ENCODE results near the gene ADPRHL1.
A peak's percentile ranks its signal among the peaks of the same experiment; 100 is the strongest.
"Not testable (repeated sequence)": the region's sequence is repeated elsewhere in the genome, so short reads cannot be mapped to it uniquely, and the experiment has no call there.

Gene ADPRHL1

DNA sequence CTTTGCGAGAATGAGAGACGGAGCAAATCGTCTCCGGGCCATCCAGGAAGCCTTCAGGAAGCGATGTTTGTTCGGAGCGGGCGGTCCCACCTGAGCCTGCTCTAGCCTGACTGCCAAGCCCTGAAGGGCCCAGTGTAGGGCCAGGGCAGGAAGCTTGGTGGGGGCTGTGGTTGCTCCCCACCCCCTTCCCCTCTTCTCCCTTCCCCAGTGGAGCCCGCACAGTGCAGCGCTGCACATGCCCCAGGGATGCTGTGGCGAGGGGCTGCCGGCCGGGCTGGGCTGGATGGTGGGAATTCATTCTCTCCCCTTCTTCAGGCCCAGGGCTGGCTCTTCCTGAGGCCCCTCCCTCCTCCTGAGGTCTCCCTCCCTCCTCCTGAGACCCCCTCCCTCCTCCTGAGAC, 82.2 kb downstream of the ADPRHL1 start:
- H3K4me1 ChIP-seq (ENCODE audit: insufficient read depth, insufficient read length), result peaks cover 10% of the 10 kb centered on the region
- no peaks in the 10 kb centered on the region for H3K9me3 ChIP-seq (ENCODE audit: insufficient read depth, low read length)
- H3K27me3 ChIP-seq (ENCODE audit: insufficient read depth, insufficient read length), result no peaks in the 10 kb centered on the region
- no peak for TF ChIP-seq ZNF274 (IDR thresholded peaks at IDR 0.05; ENCODE audit: low read depth, low read length)
- TF ChIP-seq SUZ12 (IDR thresholded peaks at IDR 0.05; ENCODE audit: extremely low read depth, insufficient read depth, insufficient read length), result no peak
- no peak for TF ChIP-seq YY1 (IDR thresholded peaks at IDR 0.05; ENCODE audit: insufficient read depth, insufficient read length)
- H3K4me3 ChIP-seq (ENCODE audit: insufficient read length, low read depth), result no peak overlapping the region
- H3K9ac ChIP-seq (ENCODE audit: insufficient read length, low read depth), result no peak overlapping the region
- no peak for DNase-seq (ENCODE audit: low read depth, low spot score)
- no peaks in the 10 kb centered on the region for H3K36me3 ChIP-seq (ENCODE audit: insufficient read depth, insufficient read length, low read length)

DNA sequence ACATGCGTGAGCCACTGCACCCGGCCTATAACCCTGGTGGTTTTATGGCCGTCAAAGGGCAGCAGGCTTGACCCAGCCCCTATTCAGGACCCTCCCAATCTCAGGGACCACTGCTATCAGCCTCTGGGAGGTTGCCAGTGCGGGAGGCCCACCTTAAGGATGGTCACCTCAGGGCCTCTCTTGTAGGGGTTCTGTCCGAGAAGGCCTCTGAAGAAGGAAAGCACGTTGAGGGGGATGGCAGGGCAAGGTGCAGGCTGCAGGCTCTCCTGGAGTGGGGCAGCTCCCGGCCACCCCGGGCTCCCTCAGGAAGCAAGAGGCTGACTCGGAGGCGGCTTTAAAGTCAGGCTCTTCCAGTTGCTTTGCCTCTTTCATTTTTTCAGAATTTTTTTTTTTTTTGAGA, 83.4 kb downstream of the ADPRHL1 start:
- peaks cover 19% of the 10 kb centered on the region for H3K4me1 ChIP-seq (ENCODE audit: insufficient read depth, insufficient read length)

DNA sequence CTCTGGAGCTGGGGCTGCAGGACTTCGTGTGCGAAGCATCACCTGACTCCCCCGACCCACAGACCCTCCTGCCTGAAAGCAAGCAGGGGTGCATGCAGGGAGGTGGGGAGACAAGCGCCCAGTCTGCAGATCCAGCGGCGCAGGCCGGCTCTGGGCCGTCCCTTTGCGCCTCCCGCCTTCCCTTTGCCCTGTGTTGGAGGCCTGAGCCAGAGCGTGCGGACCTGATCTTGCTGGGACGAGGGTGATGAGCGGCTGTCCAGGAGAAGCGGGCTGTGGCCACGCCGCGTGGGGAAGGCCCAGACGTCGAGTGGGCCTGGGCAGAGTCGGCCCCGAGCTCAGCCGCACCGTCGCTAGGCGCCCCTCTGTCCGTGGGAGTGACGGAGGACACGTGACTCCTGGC, 84.1 kb downstream of the ADPRHL1 start:
- Histone ChIP-seq H3K9me3 (ENCODE audit: insufficient read depth, low read length) (no peaks in the 10 kb centered on the region), H3K4me3 (ENCODE audit: insufficient read length, low read depth) (no peak overlapping the region), H3K9ac (ENCODE audit: insufficient read length, low read depth) (no peak overlapping the region), H3K4me1 (ENCODE audit: insufficient read depth, insufficient read length) (peaks cover 19% of the 10 kb centered on the region), H3K36me3 (ENCODE audit: insufficient read depth, insufficient read length, low read length) (no peaks in the 10 kb centered on the region), H3K27me3 (ENCODE audit: insufficient read depth, insufficient read length) (no peaks in the 10 kb centered on the region)
- TF ChIP-seq SUZ12 (IDR thresholded peaks at IDR 0.05; ENCODE audit: extremely low read depth, insufficient read depth, insufficient read length) (no peak), YY1 (IDR thresholded peaks at IDR 0.05; ENCODE audit: insufficient read depth, insufficient read length) (no peak), ZNF274 (IDR thresholded peaks at IDR 0.05; ENCODE audit: low read depth, low read length) (no peak)
- no peak for DNase-seq (ENCODE audit: low read depth, low spot score)

More for the DNA sequence above, 83.4 kb downstream of the ADPRHL1 start:
- DNase-seq (ENCODE audit: low read depth, low spot score), result no peak
- Histone ChIP-seq H3K4me3 (ENCODE audit: insufficient read length, low read depth) (no peak overlapping the region), H3K36me3 (ENCODE audit: insufficient read depth, insufficient read length, low read length) (no peaks in the 10 kb centered on the region), H3K9me3 (ENCODE audit: insufficient read depth, low read length) (no peaks in the 10 kb centered on the region), H3K27me3 (ENCODE audit: insufficient read depth, insufficient read length) (no peaks in the 10 kb centered on the region), H3K9ac (ENCODE audit: insufficient read length, low read depth) (no peak overlapping the region)
- no peak for TF ChIP-seq SUZ12 (IDR thresholded peaks at IDR 0.05; ENCODE audit: extremely low read depth, insufficient read depth, insufficient read length)
- TF ChIP-seq YY1 (IDR thresholded peaks at IDR 0.05; ENCODE audit: insufficient read depth, insufficient read length), result no peak
- TF ChIP-seq ZNF274 (IDR thresholded peaks at IDR 0.05; ENCODE audit: low read depth, low read length), result no peak

DNA sequence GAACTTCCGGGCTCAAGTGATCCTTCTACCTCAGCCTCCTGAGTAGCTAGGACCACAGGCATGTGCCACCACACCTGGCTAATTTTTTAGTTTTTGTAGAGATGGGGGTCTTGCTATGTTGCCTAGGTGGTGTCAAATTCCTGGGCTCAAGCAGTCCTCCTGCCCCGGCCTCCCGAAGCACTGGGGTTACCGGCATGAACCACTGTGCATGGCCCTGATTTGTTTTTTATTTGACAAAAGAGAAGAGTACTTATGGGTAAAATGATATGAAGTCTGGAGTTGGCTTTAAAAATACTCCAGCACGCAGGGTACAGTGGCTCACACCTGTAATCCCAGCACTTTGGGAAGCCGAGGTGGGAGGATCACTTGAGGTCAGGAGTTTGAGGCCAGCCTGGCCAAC, 84.9 kb downstream of the ADPRHL1 start:
- not testable (repeated sequence) for H3K4me3 ChIP-seq (ENCODE audit: insufficient read length, low read depth); H3K36me3 ChIP-seq (ENCODE audit: insufficient read depth, insufficient read length, low read length); H3K9ac ChIP-seq (ENCODE audit: insufficient read length, low read depth); H3K27me3 ChIP-seq (ENCODE audit: insufficient read depth, insufficient read length); DNase-seq (ENCODE audit: low read depth, low spot score); H3K9me3 ChIP-seq (ENCODE audit: insufficient read depth, low read length)
- H3K4me1 ChIP-seq (ENCODE audit: insufficient read depth, insufficient read length), result peaks cover 19% of the 10 kb centered on the region

DNA sequence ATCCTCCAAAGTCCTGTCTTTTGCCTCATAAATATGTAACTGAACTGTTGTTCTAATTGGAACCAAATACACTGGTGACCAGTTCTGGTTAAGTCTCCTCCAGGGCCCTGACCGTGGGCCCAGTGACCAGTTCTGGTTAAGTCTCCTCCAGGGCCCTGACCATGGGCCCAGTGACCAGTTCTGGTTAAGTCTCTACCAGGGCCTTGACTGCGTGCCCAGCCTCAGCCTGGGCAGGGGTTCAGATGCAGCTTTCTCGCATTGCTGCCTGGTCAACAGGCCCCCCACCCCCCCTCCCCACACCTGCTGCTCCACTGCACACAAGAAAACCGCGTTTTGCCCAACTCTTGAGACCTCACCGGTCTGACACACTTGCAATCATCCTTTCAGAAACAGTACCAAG, 85.5 kb downstream of the ADPRHL1 start:
- Histone ChIP-seq H3K9ac (ENCODE audit: insufficient read length, low read depth) (no peak overlapping the region), H3K4me3 (ENCODE audit: insufficient read length, low read depth) (no peak overlapping the region), H3K36me3 (ENCODE audit: insufficient read depth, insufficient read length, low read length) (no peaks in the 10 kb centered on the region), H3K27me3 (ENCODE audit: insufficient read depth, insufficient read length) (no peaks in the 10 kb centered on the region), H3K9me3 (ENCODE audit: insufficient read depth, low read length) (no peaks in the 10 kb centered on the region), H3K4me1 (ENCODE audit: insufficient read depth, insufficient read length) (peaks cover 19% of the 10 kb centered on the region)
- no peak for DNase-seq (ENCODE audit: low read depth, low spot score)
- no peak for TF ChIP-seq SUZ12 (IDR thresholded peaks at IDR 0.05; ENCODE audit: extremely low read depth, insufficient read depth, insufficient read length)
- TF ChIP-seq YY1 (IDR thresholded peaks at IDR 0.05; ENCODE audit: insufficient read depth, insufficient read length), result no peak
- TF ChIP-seq ZNF274 (IDR thresholded peaks at IDR 0.05; ENCODE audit: low read depth, low read length), result no peak

DNA sequence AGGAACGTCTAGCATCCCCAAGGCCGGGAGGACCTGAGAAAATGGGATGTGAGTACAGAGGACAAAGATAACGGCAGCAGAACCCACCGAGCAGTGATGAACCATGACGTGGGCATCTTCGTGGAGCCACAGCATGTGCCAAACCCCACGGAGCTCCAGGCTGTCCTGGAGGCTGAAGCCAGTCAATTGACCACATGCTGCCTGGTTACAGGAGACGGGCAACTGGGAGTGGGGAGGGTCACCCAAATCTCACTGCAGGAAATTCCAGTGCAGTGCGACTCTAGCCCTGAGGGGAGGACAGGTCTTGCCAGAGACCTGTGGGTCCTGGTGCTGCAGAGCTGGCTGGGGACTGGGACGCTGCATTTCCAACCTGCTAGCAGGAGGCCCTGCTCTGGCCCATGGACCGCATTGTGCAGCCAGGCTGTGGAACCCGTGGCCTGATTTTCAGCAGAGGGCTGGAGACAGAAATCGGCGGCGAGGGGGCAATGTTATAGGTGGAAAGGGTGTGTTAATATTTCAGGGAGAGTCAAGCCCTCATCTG, 86.2 kb downstream of the ADPRHL1 start:
- Histone ChIP-seq H3K27me3 (ENCODE audit: insufficient read depth, insufficient read length) (no peaks in the 10 kb centered on the region), H3K9me3 (ENCODE audit: insufficient read depth, low read length) (no peaks in the 10 kb centered on the region), H3K36me3 (ENCODE audit: insufficient read depth, insufficient read length, low read length) (no peaks in the 10 kb centered on the region), H3K4me1 (ENCODE audit: insufficient read depth, insufficient read length) (peaks cover 19% of the 10 kb centered on the region), H3K4me3 (ENCODE audit: insufficient read length, low read depth) (no peak overlapping the region), H3K9ac (ENCODE audit: insufficient read length, low read depth) (no peak overlapping the region)
- no peak for DNase-seq (ENCODE audit: low read depth, low spot score)
- no peak for TF ChIP-seq SUZ12 (IDR thresholded peaks at IDR 0.05; ENCODE audit: extremely low read depth, insufficient read depth, insufficient read length)
- no peak for TF ChIP-seq YY1 (IDR thresholded peaks at IDR 0.05; ENCODE audit: insufficient read depth, insufficient read length)
- TF ChIP-seq ZNF274 (IDR thresholded peaks at IDR 0.05; ENCODE audit: low read depth, low read length), result no peak

DNA sequence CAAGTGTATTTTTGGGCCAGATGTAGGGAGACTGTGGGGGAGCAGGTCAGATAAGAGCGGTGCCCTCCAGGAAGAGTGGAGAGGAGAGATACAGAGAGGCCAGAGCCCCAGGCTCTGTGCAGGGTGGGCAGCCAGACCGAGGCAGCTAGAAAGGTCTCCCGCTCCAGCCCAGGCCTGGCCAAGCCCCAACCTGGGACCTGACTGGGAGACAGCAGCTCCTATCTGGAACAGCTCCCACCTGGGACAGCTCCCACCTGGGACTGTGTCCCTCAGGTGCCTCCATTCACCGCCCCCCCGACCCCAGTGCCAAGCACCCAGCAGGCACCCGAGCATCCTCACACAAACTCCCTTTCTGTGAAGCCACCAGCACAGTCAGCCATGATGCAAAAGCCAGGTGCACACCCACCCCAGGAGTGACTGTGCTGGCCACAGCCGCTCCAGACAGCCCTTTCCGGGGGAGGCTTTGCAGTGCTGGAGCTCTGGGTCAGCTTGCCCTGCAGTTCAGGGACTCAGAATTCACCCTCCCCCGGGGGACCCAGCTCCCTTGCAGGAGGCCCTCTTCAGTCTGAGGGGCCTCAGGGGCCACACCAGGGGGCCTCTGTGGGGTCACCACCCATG, 87.2 kb downstream of the ADPRHL1 start:
- Histone ChIP-seq H3K4me1 (ENCODE audit: insufficient read depth, insufficient read length) (peaks cover 22% of the 10 kb centered on the region), H3K9me3 (ENCODE audit: insufficient read depth, low read length) (no peaks in the 10 kb centered on the region), H3K36me3 (ENCODE audit: insufficient read depth, insufficient read length, low read length) (peaks cover 3% of the 10 kb centered on the region), H3K27me3 (ENCODE audit: insufficient read depth, insufficient read length) (no peaks in the 10 kb centered on the region), H3K9ac (ENCODE audit: insufficient read length, low read depth) (peak overlapping the region; percentile 32), H3K4me3 (ENCODE audit: insufficient read length, low read depth) (no peak overlapping the region)
- DNase-seq (ENCODE audit: low read depth, low spot score), result no peak
- TF ChIP-seq YY1 (IDR thresholded peaks at IDR 0.05; ENCODE audit: insufficient read depth, insufficient read length) (no peak), ZNF274 (IDR thresholded peaks at IDR 0.05; ENCODE audit: low read depth, low read length) (no peak), SUZ12 (IDR thresholded peaks at IDR 0.05; ENCODE audit: extremely low read depth, insufficient read depth, insufficient read length) (no peak)
